ENCODE data around the gene ZNF57. TPM values are rescaled to one million over a fixed set of nuclear protein-coding genes. Genes with fewer than 3 reads are reported as not detected.

ZNF57 gene
- total and polyA plus RNA-seq, 2 donors (not counting 1 experiment from before 2014, with no cell fraction given), result 2.8 to 5.3 TPM

- Histone ChIP-seq H3K4me1 (ENCODE audit: control insufficient read depth, extremely low read depth, insufficient read depth, low read length) (no peaks in the 10 kb centered on the region), H3K27me3 (ENCODE audit: control insufficient read depth, insufficient read depth, low read length) (no peaks in the 10 kb centered on the region), H3K36me3 (ENCODE audit: control insufficient read depth, insufficient read depth, low read length) (peaks cover 4% of the 10 kb centered on the region), H3K9me3 (ENCODE audit: control insufficient read depth, insufficient read depth, low read depth, low read length) (peaks cover 12% of the 10 kb centered on the region), H3K4me3 (replicated peaks in 1 of 4; ENCODE audit: control extremely low read depth in 1 of 4, insufficient read depth in 1 of 4, low read depth in 3 of 4, low read length in 4 of 4) (no peak overlapping the region), H3K79me2 (ENCODE audit: control insufficient read depth, insufficient read depth, low read length) (no peaks in the 10 kb centered on the region), H3K27ac (ENCODE audit: insufficient read depth, low read length) (no peak overlapping the region), H2AFZ (ENCODE audit: low read length) (no peak overlapping the region), H3K4me2 (ENCODE audit: extremely low read depth, insufficient read depth, low read length) (no peak overlapping the region), H4K20me1 (ENCODE audit: control insufficient read depth, extremely low read depth, insufficient read depth, low read length) (no peaks in the 10 kb centered on the region), H3K9ac (ENCODE audit: insufficient read depth, low read length) (no peak overlapping the region)
- TF ChIP-seq CTCF (conservative IDR thresholded peaks at IDR 0.05 in 1 of 2, IDR thresholded peaks at IDR 0.05 in 1 of 2; ENCODE audit: low read depth in 1 of 2, low read length in 2 of 2), result no peak
- no peak for TF ChIP-seq EZH2 (IDR thresholded peaks at IDR 0.05; ENCODE audit: low read length, missing control alignments)
- peak in 1 of 2 donors; percentile 6 for DNase-seq (ENCODE audit: low read depth in 2 of 2)
These were observed 47.6 kb upstream of the ZNF57 start for GRCh38 chr19:2853015-2853606.

- Histone ChIP-seq H3K79me2 (ENCODE audit: control insufficient read depth, insufficient read depth, low read length) (no peaks in the 10 kb centered on the region), H3K27me3 (ENCODE audit: control insufficient read depth, insufficient read depth, low read length) (no peaks in the 10 kb centered on the region), H2AFZ (ENCODE audit: low read length) (no peak overlapping the region), H3K9me3 (ENCODE audit: control insufficient read depth, insufficient read depth, low read depth, low read length) (peaks cover 12% of the 10 kb centered on the region), H3K4me2 (ENCODE audit: extremely low read depth, insufficient read depth, low read length) (no peak overlapping the region), H4K20me1 (ENCODE audit: control insufficient read depth, extremely low read depth, insufficient read depth, low read length) (no peaks in the 10 kb centered on the region), H3K4me1 (ENCODE audit: control insufficient read depth, extremely low read depth, insufficient read depth, low read length) (no peaks in the 10 kb centered on the region), H3K4me3 (replicated peaks in 1 of 4; ENCODE audit: control extremely low read depth in 1 of 4, insufficient read depth in 1 of 4, low read depth in 3 of 4, low read length in 4 of 4) (no peak overlapping the region), H3K27ac (ENCODE audit: insufficient read depth, low read length) (no peak overlapping the region), H3K36me3 (ENCODE audit: control insufficient read depth, insufficient read depth, low read length) (peaks cover 4% of the 10 kb centered on the region), H3K9ac (ENCODE audit: insufficient read depth, low read length) (no peak overlapping the region)
- no peak for DNase-seq (ENCODE audit: low read depth in 2 of 2)
- TF ChIP-seq CTCF (conservative IDR thresholded peaks at IDR 0.05 in 1 of 2, IDR thresholded peaks at IDR 0.05 in 1 of 2; ENCODE audit: low read depth in 1 of 2, low read length in 2 of 2) (no peak), EZH2 (IDR thresholded peaks at IDR 0.05; ENCODE audit: low read length, missing control alignments) (no peak)
These were observed 45.9 kb upstream of the ZNF57 start for GRCh38 chr19:2854849-2855248.

DNA sequence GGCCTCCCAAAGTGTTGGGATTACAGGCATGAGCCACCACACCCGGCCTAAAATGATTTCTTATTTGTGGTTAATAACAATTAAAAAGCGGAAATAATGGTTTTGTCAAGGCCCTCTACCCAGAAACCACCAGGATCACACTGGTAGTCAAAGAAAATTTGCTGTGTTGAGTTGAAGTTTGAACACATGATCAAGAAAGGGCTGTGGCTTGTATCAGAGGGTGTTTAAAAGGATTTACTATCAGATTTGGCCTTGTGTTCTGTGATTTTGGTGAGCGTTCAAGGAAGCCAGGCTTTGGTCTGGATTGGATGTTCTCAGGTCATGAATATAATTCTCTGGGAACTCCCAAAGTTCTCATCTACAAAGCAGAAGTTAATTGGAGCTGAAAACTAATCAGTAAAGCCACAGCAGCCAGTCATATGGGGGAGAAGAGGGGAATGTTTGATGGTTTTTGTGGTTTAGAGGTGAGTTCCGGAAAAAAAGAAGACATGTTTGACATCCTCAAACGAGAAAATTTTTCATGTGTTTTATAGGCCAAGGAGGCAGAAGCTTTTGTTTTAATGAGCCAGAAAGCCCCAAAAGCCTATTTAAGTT, 44.2 kb upstream of the ZNF57 start:
- DNase-seq (ENCODE audit: low read depth in 2 of 2), result no peak
- H3K27ac ChIP-seq (ENCODE audit: insufficient read depth, low read length), result no peak overlapping the region
- H2AFZ ChIP-seq (ENCODE audit: low read length), result no peak overlapping the region
- H3K9ac ChIP-seq (ENCODE audit: insufficient read depth, low read length), result no peak overlapping the region
- no peak overlapping the region for H3K4me3 ChIP-seq (replicated peaks in 1 of 4; ENCODE audit: control extremely low read depth in 1 of 4, insufficient read depth in 1 of 4, low read depth in 3 of 4, low read length in 4 of 4)
- H3K27me3 ChIP-seq (ENCODE audit: control insufficient read depth, insufficient read depth, low read length), result no peaks in the 10 kb centered on the region
- H3K9me3 ChIP-seq (ENCODE audit: control insufficient read depth, insufficient read depth, low read depth, low read length), result peaks cover 12% of the 10 kb centered on the region
- H3K36me3 ChIP-seq (ENCODE audit: control insufficient read depth, insufficient read depth, low read length), result peaks cover 4% of the 10 kb centered on the region
- H3K79me2 ChIP-seq (ENCODE audit: control insufficient read depth, insufficient read depth, low read length), result no peaks in the 10 kb centered on the region
- H4K20me1 ChIP-seq (ENCODE audit: control insufficient read depth, extremely low read depth, insufficient read depth, low read length), result no peaks in the 10 kb centered on the region
- no peak for TF ChIP-seq CTCF (conservative IDR thresholded peaks at IDR 0.05 in 1 of 2, IDR thresholded peaks at IDR 0.05 in 1 of 2; ENCODE audit: low read depth in 1 of 2, low read length in 2 of 2)
- no peak for TF ChIP-seq EZH2 (IDR thresholded peaks at IDR 0.05; ENCODE audit: low read length, missing control alignments)
- H3K4me2 ChIP-seq (ENCODE audit: extremely low read depth, insufficient read depth, low read length), result no peak overlapping the region
- no peaks in the 10 kb centered on the region for H3K4me1 ChIP-seq (ENCODE audit: control insufficient read depth, extremely low read depth, insufficient read depth, low read length)

All from fibroblast of lung (primary cell).